ENCODE results near the gene GPC2.

Gene GPC2

DNA sequence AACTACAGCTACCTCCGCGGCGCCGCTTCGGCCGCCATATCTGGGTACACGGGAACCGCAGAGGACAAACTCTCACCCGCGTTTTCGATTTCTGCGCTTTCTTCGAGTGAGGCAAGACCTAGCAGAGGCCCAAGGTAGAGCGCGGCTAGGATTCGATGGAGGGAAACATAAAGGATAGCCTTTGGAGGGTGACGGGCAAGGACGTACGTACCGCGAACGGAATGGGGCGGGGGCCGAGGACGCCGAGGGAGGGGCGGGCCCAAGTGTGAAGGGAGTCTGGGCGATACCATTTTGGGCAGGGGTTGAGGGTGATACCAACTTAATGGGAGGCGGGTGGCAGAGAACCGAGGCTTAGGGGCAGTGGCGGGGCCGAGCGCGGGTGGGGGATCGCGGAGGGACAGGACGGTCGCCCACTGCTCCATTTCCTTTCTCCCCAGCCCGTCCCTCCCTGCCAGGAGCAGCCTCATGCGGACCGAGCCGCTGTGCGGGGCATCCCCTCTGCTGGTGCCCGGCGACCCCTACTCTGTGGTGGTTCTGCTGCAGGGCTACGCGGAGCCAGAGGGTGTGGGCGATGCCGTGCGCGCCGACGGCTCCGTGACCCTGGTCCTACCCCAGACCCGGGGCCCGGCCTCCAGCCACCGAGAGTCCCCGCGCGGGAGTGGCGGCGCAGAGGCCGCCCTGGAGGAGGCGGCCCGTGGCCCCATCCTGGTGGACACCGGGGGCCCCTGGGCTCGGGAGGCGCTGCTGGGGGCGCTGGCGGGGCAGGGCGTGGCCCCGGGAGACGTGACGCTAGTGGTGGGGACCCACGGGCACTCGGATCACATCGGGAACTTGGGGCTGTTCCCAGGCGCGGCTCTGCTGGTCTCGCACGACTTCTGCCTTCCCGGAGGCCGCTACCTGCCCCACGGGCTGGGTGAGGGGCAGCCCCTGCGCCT is 50.0 kb downstream of the GPC2 start, which contains the start of gene MBLAC1:
MBLAC1 (plus strand) TSS at position 37 of the 935 bp plus-strand sequence; CDS start at position 466, 429 bp downstream.
- no peaks in the 10 kb centered on the region for H3K4me1 ChIP-seq
- H3K27me3 ChIP-seq (ENCODE audit: control insufficient read depth, insufficient read depth, low read length), result no peaks in the 10 kb centered on the region
- peak within 1 kb of the TSS; percentile 90 for H2AFZ ChIP-seq
- peak within 1 kb of the TSS; percentile 96 for H3K4me2 ChIP-seq (ENCODE audit: low read length)
- peak within 1 kb of the TSS; percentile 85 for H3K4me3 ChIP-seq (ENCODE audit: low read depth, low read length)
- no peaks in the 10 kb centered on the region for H3K36me3 ChIP-seq (ENCODE audit: control insufficient read depth, insufficient read depth, low read length)
- H3K27ac ChIP-seq, result peak within 1 kb of the TSS; percentile 98
- peak within 1 kb of the TSS; percentile 81 for H3K9ac ChIP-seq
- no peaks in the 10 kb centered on the region for H3K9me3 ChIP-seq (ENCODE audit: control insufficient read depth, low read length)
- no peak for TF ChIP-seq CTCF (IDR thresholded peaks at IDR 0.05)
- no peaks in the 10 kb centered on the region for H3K79me2 ChIP-seq

GRCh38 chr7:100126239-100126930 is 50.8 kb downstream of the GPC2 start:
- Histone ChIP-seq H3K36me3 (ENCODE audit: control insufficient read depth, insufficient read depth, low read length) (no peaks in the 10 kb centered on the region), H3K4me2 (ENCODE audit: low read length) (peak overlapping the region; percentile 96), H3K9ac (peak overlapping the region; percentile 81), H3K27ac (peak overlapping the region; percentile 98), H3K27me3 (ENCODE audit: control insufficient read depth, insufficient read depth, low read length) (no peaks in the 10 kb centered on the region), H3K9me3 (ENCODE audit: control insufficient read depth, low read length) (no peaks in the 10 kb centered on the region), H3K79me2 (peaks cover 2% of the 10 kb centered on the region), H2AFZ (peak overlapping the region; percentile 90), H3K4me3 (ENCODE audit: low read depth, low read length) (peak overlapping the region; percentile 85), H3K4me1 (no peaks in the 10 kb centered on the region)
- no peak for TF ChIP-seq CTCF (IDR thresholded peaks at IDR 0.05)

DNA sequence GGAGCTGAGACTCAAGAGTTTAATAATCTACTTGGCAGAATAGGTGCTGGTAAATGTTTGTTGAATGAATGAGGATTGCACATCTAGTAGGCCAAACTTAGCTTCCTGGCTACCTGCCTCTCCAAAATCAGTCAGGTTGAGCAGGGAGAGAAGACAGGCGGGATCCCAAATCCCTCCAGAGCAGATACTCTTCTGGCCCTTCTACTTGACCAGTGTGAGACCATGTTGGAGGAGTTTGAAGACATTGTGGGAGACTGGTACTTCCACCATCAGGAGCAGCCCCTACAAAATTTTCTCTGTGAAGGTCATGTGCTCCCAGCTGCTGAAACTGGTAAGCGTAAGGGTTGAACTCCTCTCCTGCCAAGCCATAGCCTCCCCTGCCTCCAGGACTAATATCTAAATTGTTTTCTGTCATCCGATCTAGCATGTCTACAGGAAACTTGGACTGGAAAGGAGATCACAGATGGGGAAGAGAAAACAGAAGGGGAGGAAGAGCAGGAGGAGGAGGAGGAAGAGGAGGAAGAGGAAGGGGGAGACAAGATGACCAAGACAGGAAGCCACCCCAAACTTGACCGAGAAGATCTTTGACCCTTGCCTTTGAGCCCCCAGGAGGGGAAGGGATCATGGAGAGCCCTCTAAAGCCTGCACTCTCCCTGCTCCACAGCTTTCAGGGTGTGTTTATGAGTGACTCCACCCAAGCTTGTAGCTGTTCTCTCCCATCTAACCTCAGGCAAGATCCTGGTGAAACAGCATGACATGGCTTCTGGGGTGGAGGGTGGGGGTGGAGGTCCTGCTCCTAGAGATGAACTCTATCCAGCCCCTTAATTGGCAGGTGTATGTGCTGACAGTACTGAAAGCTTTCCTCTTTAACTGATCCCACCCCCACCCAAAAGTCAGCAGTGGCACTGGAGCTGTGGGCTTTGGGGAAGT is 52.6 kb downstream of the GPC2 start:
- no peak for TF ChIP-seq CTCF (IDR thresholded peaks at IDR 0.05)
- Histone ChIP-seq H2AFZ (no peak overlapping the region), H3K79me2 (peaks cover 6% of the 10 kb centered on the region), H3K4me3 (ENCODE audit: low read depth, low read length) (no peak overlapping the region), H3K4me2 (ENCODE audit: low read length) (no peak overlapping the region), H3K4me1 (peaks cover 3% of the 10 kb centered on the region), H3K27me3 (ENCODE audit: control insufficient read depth, insufficient read depth, low read length) (no peaks in the 10 kb centered on the region), H3K9ac (no peak overlapping the region), H3K9me3 (ENCODE audit: control insufficient read depth, low read length) (no peaks in the 10 kb centered on the region), H3K36me3 (ENCODE audit: control insufficient read depth, insufficient read depth, low read length) (no peaks in the 10 kb centered on the region), H3K27ac (no peak overlapping the region)

GRCh38 chr7:100122568-100122967 is 54.6 kb downstream of the GPC2 start:
- peaks cover 7% of the 10 kb centered on the region for H3K4me1 ChIP-seq
- no peaks in the 10 kb centered on the region for H3K36me3 ChIP-seq (ENCODE audit: control insufficient read depth, insufficient read depth, low read length)
- H3K9ac ChIP-seq, result no peak overlapping the region
- H3K27ac ChIP-seq, result no peak overlapping the region
- no peaks in the 10 kb centered on the region for H3K9me3 ChIP-seq (ENCODE audit: control insufficient read depth, low read length)
- no peak overlapping the region for H3K4me3 ChIP-seq (ENCODE audit: low read depth, low read length)
- peaks cover 8% of the 10 kb centered on the region for H3K79me2 ChIP-seq
- no peak overlapping the region for H3K4me2 ChIP-seq (ENCODE audit: low read length)
- no peak overlapping the region for H2AFZ ChIP-seq
- no peak for TF ChIP-seq CTCF (IDR thresholded peaks at IDR 0.05)
- no peaks in the 10 kb centered on the region for H3K27me3 ChIP-seq (ENCODE audit: control insufficient read depth, insufficient read depth, low read length)
